ENCODE measurements around the gene NEO1.

DNA sequence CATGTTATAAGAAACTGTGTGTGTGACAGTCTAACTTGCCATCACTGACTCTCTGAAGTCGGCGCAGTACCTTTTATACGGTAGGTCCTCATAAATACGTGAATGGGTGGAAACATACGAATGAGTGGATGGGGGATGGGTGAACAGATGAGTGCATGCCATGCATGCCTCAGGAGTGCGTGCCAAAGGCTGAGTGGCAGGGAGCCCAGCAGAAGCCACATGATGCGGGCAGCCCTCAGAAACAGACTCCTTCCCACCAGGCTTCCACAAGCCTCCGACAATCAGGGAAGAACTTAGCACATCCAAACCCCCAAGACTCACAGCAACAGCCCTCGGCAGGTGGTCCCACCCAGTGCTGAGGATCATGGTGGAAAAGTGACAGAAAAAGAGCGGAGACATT lies 299.8 kb downstream of the NEO1 start:
- TF ChIP-seq, protein P1, sequence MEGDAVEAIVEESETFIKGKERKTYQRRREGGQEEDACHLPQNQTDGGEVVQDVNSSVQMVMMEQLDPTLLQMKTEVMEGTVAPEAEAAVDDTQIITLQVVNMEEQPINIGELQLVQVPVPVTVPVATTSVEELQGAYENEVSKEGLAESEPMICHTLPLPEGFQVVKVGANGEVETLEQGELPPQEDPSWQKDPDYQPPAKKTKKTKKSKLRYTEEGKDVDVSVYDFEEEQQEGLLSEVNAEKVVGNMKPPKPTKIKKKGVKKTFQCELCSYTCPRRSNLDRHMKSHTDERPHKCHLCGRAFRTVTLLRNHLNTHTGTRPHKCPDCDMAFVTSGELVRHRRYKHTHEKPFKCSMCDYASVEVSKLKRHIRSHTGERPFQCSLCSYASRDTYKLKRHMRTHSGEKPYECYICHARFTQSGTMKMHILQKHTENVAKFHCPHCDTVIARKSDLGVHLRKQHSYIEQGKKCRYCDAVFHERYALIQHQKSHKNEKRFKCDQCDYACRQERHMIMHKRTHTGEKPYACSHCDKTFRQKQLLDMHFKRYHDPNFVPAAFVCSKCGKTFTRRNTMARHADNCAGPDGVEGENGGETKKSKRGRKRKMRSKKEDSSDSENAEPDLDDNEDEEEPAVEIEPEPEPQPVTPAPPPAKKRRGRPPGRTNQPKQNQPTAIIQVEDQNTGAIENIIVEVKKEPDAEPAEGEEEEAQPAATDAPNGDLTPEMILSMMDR (IDR thresholded peaks at IDR 0.05; ENCODE audit: insufficient read depth, low read depth, low read length) = no peak
- TF ChIP-seq EZH2 (IDR thresholded peaks at IDR 0.05; ENCODE audit: insufficient read depth, low read length) = no peak
